ENCODE results near the gene DENND1B. TPM values are rescaled to one million over a fixed set of nuclear protein-coding genes. Genes with fewer than 3 reads are reported as not detected.

Gene DENND1B
- total RNA-seq, 1 experiment from 2014 or later: 6.3 TPM

- H3K4me3 Mint-ChIP-seq: no peak overlapping the region
- H3K4me1 ChIP-seq (ENCODE audit: insufficient read depth, low read length): no peaks in the 10 kb centered on the region
Observed at GRCh38 chr1:197675583-197676208, 99.6 kb downstream of the DENND1B start.

More at GRCh38 chr1:197675583-197676208, 99.6 kb downstream of the DENND1B start:
- Histone ChIP-seq H2BK12ac (ENCODE audit: insufficient read length, low read depth, low read length) (no peak overlapping the region), H2BK20ac (ENCODE audit: low read depth, low read length, poor library complexity, severe bottlenecking) (no peak overlapping the region), H2BK15ac (ENCODE audit: low read depth, low read length) (no peak overlapping the region), H3K9ac (ENCODE audit: extremely low read depth, insufficient read length, low read length) (no peak overlapping the region), H3K23me2 (ENCODE audit: insufficient read length, low read depth, low read length, poor library complexity, severe bottlenecking) (no peaks in the 10 kb centered on the region), H2BK5ac (ENCODE audit: insufficient read length, low read length) (no peak overlapping the region), H3K14ac (ENCODE audit: insufficient read depth, low read length) (no peak overlapping the region), H3K18ac (ENCODE audit: insufficient read length, low read depth, low read length) (no peak overlapping the region), H4K20me1 (ENCODE audit: control insufficient read depth, insufficient read depth, insufficient read length) (no peaks in the 10 kb centered on the region), H4K8ac (replicated peaks; ENCODE audit: insufficient read length, low read depth, low read length) (no peak overlapping the region), H3K27ac (ENCODE audit: insufficient read length, low read depth, low read length) (no peak overlapping the region), H2AK5ac (ENCODE audit: insufficient read length, low read length) (no peak overlapping the region), H2BK120ac (ENCODE audit: low read depth, low read length, poor library complexity, severe bottlenecking) (no peak overlapping the region), H2AFZ (ENCODE audit: low read length) (no peak overlapping the region), H3K79me2 (ENCODE audit: insufficient read depth, low read length) (no peaks in the 10 kb centered on the region), H3T11ph (ENCODE audit: low read length) (no peak overlapping the region), H3K4me2 (ENCODE audit: insufficient read depth, insufficient read length, low read length) (no peak overlapping the region), H3K4ac (ENCODE audit: low read depth, low read length) (no peak overlapping the region), H3K79me1 (ENCODE audit: insufficient read depth, low read depth, low read length, poor library complexity, severe bottlenecking) (no peaks in the 10 kb centered on the region), H3K9me3 (ENCODE audit: control insufficient read depth, low read depth, low read length) (no peaks in the 10 kb centered on the region), H3K23ac (ENCODE audit: insufficient read length, low read depth, low read length) (no peak overlapping the region), H3K27me3 (ENCODE audit: insufficient read depth, low read length) (no peaks in the 10 kb centered on the region), H3K56ac (ENCODE audit: insufficient read length, low read depth, low read length) (no peak overlapping the region), H4K5ac (ENCODE audit: insufficient read length, low read depth, low read length) (no peak overlapping the region), H4K91ac (ENCODE audit: insufficient read length, low read depth, low read length) (no peak overlapping the region)
- Mint-ChIP-seq H3K27me3 (ENCODE audit: low read depth) (no peaks in the 10 kb centered on the region), H3K36me3 (ENCODE audit: insufficient read depth in 1 of 3, low read depth in 3 of 3) (no peaks in the 10 kb centered on the region), H3K4me1 (peaks cover 11% of the 10 kb centered on the region in 2 experiments), H3K9me3 (no peaks in the 10 kb centered on the region), H3K27ac (no peak overlapping the region; a peak in 1 of 7 replicates)
- WGBS (ENCODE audit: extremely low coverage, insufficient read length, low lambda C conversion rate): no CpG with 5 or more reads among the region's 5 CpGs
- TF ChIP-seq, protein P1, sequence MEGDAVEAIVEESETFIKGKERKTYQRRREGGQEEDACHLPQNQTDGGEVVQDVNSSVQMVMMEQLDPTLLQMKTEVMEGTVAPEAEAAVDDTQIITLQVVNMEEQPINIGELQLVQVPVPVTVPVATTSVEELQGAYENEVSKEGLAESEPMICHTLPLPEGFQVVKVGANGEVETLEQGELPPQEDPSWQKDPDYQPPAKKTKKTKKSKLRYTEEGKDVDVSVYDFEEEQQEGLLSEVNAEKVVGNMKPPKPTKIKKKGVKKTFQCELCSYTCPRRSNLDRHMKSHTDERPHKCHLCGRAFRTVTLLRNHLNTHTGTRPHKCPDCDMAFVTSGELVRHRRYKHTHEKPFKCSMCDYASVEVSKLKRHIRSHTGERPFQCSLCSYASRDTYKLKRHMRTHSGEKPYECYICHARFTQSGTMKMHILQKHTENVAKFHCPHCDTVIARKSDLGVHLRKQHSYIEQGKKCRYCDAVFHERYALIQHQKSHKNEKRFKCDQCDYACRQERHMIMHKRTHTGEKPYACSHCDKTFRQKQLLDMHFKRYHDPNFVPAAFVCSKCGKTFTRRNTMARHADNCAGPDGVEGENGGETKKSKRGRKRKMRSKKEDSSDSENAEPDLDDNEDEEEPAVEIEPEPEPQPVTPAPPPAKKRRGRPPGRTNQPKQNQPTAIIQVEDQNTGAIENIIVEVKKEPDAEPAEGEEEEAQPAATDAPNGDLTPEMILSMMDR (conservative IDR thresholded peaks at IDR 0.05): no peak
- DNase-seq: no peak
